HepG2 (cell line): ENCODE measurements around the gene GNG12. TPM values are rescaled to one million over a fixed set of nuclear protein-coding genes. Genes with fewer than 3 reads are reported as not detected.
A peak's percentile ranks its signal among the peaks of the same experiment; 100 is the strongest.

Source experiments
- CCDC6 ChIP-seq: sonication (generic); formaldehyde crosslinking; IDR thresholded peaks from 2 replicates; pipeline ENCODE4 v1.8.1; 2022; ENCODE audit warnings: mild to moderate bottlenecking, missing genetic modification reagents, moderate library complexity
- FIP1L1 ChIP-seq: fragments of 200-400 bp; formaldehyde crosslinking; IDR thresholded peaks from 2 replicates; pipeline ENCODE4 v1.6.1; 2018; ENCODE audit warnings: low read depth, mild to moderate bottlenecking, low read length, moderate library complexity, borderline replicate concordance; ENCODE audit not compliant: insufficient read depth
- FOXK2 ChIP-seq: fragments of 450-650 bp; IDR thresholded peaks from 2 replicates; pipeline ENCODE4 v1.6.1; 2016
- HOXA7 ChIP-seq: sonication (generic); formaldehyde crosslinking; IDR thresholded peaks from 2 replicates; pipeline ENCODE4 v1.8.1; 2022; ENCODE audit warnings: mild to moderate bottlenecking, missing genetic modification reagents, moderate library complexity
- KLF11 ChIP-seq: IDR thresholded peaks from 2 replicates; pipeline ENCODE4 v1.6.1; 2016; ENCODE audit warnings: missing compliant biosample characterization
- MTA3 ChIP-seq: sonication (generic); formaldehyde crosslinking; IDR thresholded peaks from 2 replicates; pipeline ENCODE4 v1.4.0; 2020; ENCODE audit warnings: missing genetic modification reagents
- ZNF274 ChIP-seq: sonication (generic); formaldehyde crosslinking; IDR thresholded peaks from 2 replicates; pipeline ENCODE4 v1.5.1; 2020; ENCODE audit warnings: mild to moderate bottlenecking, missing genetic modification reagents
- ZNF460 ChIP-seq: sonication (generic); formaldehyde crosslinking; IDR thresholded peaks from 2 replicates; pipeline ENCODE4 v1.5.1; 2020; ENCODE audit warnings: missing genetic modification reagents, mild to moderate bottlenecking, borderline replicate concordance
- ZNF562 ChIP-seq: sonication (generic); formaldehyde crosslinking; IDR thresholded peaks from 2 replicates; pipeline ENCODE4 v1.8.0; 2022; ENCODE audit warnings: missing genetic modification reagents, borderline replicate concordance
- ZNF614 ChIP-seq: IDR thresholded peaks from 2 replicates; pipeline ENCODE4 v1.6.1; 2018; ENCODE audit warnings: missing biosample characterization, missing genetic modification reagents, inconsistent platforms, borderline replicate concordance
- ZNF768 ChIP-seq: sonication (generic); formaldehyde crosslinking; IDR thresholded peaks from 2 replicates; pipeline ENCODE4 v1.4.0; 2020; ENCODE audit warnings: missing genetic modification reagents
- ZNF816 ChIP-seq: sonication (generic); formaldehyde crosslinking; IDR thresholded peaks from 2 replicates; pipeline ENCODE4 v1.8.0; 2022; ENCODE audit warnings: missing genetic modification reagents, mild to moderate bottlenecking, borderline replicate concordance
- polyA plus RNA-seq, 8 experiments: library from polyadenylated mRNA; depleted of rRNA in 3 of 8; stranded (reverse) in 7 of 8; unstranded in 1 of 8; fragments of >200 nt; fragmentation: Illumina TruSeq in 4 of 8; extraction: Trizol in 4 of 8; gene quantifications; 2 replicates each; pipeline versions ENCODE4 v1.2.1 to v1.2.3, GENCODE V29; 2011 to 2016; ENCODE audit warnings: low read depth in 4 of 8, missing spikeins in 1 of 8, mixed read lengths in 1 of 8; ENCODE audit not compliant: insufficient read depth in 1 of 8
- total RNA-seq, 5 experiments: library from RNA; depleted of rRNA; stranded (reverse); fragments of >200 nt; fragmentation: Illumina TruSeq; extraction: Trizol; gene quantifications; 2 replicates each; pipeline ENCODE4 v1.2.3, GENCODE V29; 2016; ENCODE audit warnings: low read depth in 1 of 5
- TF ChIP-seq, protein P1 (sequence below): sonication (generic); formaldehyde crosslinking; IDR thresholded peaks from 2 replicates; pipeline ENCODE4 v1.4.0; 2020; ENCODE audit warnings: mild to moderate bottlenecking, missing genetic modification reagents
- TF ChIP-seq, protein P2 (sequence below): sonication (generic); formaldehyde crosslinking; IDR thresholded peaks from 2 replicates; pipeline ENCODE4 v1.4.0; 2020; ENCODE audit warnings: mild to moderate bottlenecking, missing genetic modification reagents
- TF ChIP-seq, protein P3 (sequence below): sonication (generic); formaldehyde crosslinking; IDR thresholded peaks from 2 replicates; pipeline ENCODE4 v1.4.0; 2020; ENCODE audit warnings: mild to moderate bottlenecking, missing genetic modification reagents
- TF ChIP-seq, protein P4 (sequence below): sonication (generic); formaldehyde crosslinking; IDR thresholded peaks from 2 replicates; pipeline ENCODE4 v1.5.1; 2020; ENCODE audit warnings: mild to moderate bottlenecking, missing genetic modification reagents, moderate library complexity

The GNG12 gene
- total and polyA plus RNA-seq, 2 of the 13 experiments (the other 11 are each of a cell fraction or from before 2014, with no cell fraction given), result 0.11 TPM

GRCh38 chr1:67735806-67736627 is 97.2 kb downstream of the GNG12 start (continued):
- TF ChIP-seq, protein P1, sequence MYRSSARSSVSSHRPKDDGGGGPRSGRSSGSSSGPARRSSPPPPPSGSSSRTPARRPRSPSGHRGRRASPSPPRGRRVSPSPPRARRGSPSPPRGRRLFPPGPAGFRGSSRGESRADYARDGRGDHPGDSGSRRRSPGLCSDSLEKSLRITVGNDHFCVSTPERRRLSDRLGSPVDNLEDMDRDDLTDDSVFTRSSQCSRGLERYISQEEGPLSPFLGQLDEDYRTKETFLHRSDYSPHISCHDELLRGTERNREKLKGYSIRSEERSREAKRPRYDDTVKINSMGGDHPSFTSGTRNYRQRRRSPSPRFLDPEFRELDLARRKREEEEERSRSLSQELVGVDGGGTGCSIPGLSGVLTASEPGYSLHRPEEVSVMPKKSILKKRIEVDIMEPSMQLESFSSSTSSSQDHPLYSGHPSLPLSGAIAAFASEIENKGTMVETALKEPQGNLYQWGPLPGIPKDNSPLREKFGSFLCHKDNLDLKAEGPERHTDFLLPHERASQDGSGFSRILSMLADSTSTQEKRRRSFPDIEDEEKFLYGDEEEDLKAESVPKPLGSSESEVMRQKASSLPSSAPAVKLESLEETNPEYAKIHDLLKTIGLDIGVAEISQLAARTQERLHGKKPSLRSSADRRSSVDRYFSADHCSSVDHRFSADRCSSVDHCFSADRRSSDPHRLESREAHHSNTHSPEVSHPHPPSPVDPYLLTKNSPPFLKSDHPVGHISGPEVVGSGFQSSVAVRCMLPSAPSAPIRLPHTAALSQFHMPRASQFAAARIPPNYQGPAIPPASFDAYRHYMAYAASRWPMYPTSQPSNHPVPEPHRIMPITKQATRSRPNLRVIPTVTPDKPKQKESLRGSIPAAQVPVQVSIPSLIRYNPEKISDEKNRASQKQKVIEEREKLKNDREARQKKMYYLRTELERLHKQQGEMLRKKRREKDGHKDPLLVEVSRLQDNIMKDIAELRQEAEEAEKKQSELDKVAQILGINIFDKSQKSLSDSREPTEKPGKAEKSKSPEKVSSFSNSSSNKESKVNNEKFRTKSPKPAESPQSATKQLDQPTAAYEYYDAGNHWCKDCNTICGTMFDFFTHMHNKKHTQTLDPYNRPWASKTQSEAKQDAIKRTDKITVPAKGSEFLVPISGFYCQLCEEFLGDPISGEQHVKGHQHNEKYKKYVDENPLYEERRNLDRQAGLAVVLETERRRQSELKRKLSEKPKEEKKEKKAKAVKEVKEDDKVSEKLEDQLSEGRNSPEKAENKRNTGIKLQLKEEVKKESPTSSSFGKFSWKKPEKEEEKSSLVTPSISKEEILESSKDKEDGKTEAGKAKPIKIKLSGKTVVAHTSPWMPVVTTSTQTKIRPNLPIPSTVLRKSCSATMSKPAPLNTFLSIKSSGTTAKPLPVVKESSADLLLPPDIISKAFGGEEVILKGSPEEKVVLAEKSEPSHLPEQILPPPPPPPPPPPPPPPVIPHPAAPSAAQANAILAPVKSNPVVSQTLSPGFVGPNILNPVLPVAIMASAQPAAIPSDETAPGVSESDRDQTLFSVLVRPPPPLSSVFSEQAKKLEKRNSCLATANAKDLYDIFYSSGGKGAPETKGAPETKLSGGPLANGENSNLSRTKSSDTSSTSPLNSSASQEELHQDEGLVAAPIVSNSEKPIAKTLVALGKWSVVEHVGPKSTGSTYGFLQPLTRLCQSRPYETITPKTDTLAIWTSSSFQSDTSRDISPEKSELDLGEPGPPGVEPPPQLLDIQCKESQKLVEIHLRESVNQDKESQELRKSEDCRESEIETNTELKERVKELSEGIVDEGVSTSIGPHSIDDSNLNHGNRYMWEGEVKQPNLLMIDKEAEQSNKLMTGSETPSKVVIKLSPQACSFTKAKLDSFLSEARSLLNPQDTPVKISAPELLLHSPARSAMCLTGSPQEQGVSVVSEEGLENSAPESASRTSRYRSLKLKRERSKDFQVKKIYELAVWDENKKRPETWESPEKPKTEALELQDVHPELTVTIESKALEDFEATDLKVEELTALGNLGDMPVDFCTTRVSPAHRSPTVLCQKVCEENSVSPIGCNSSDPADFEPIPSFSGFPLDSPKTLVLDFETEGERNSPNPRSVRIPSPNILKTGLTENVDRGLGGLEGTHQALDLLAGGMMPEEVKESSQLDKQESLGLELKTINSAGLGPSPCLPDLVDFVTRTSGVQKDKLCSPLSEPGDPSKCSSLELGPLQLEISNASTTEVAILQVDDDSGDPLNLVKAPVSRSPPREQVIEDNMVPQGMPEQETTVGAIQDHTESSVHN (CRISPR knock-in tag), result no peak
- TF ChIP-seq ZNF614 (CRISPR knock-in tag) (no peak), ZNF816 (no peak), FOXK2 (no peak), ZNF768 (CRISPR knock-in tag) (no peak), ZNF460 (CRISPR knock-in tag) (no peak), HOXA7 (CRISPR knock-in tag) (no peak), ZNF274 (CRISPR knock-in tag) (no peak), KLF11 (CRISPR knock-in tag) (no peak), FIP1L1 (no peak), ZNF562 (CRISPR knock-in tag) (no peak), MTA3 (no peak), CCDC6 (0 out of 2 replicates have a peak, but pooled peaks have one; percentile 25)
- TF ChIP-seq, protein P2, sequence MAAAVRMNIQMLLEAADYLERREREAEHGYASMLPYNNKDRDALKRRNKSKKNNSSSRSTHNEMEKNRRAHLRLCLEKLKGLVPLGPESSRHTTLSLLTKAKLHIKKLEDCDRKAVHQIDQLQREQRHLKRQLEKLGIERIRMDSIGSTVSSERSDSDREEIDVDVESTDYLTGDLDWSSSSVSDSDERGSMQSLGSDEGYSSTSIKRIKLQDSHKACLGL (CRISPR knock-in tag), result no peak
- TF ChIP-seq, protein P3, sequence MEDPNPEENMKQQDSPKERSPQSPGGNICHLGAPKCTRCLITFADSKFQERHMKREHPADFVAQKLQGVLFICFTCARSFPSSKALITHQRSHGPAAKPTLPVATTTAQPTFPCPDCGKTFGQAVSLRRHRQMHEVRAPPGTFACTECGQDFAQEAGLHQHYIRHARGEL (CRISPR knock-in tag), result no peak
- TF ChIP-seq, protein P4, sequence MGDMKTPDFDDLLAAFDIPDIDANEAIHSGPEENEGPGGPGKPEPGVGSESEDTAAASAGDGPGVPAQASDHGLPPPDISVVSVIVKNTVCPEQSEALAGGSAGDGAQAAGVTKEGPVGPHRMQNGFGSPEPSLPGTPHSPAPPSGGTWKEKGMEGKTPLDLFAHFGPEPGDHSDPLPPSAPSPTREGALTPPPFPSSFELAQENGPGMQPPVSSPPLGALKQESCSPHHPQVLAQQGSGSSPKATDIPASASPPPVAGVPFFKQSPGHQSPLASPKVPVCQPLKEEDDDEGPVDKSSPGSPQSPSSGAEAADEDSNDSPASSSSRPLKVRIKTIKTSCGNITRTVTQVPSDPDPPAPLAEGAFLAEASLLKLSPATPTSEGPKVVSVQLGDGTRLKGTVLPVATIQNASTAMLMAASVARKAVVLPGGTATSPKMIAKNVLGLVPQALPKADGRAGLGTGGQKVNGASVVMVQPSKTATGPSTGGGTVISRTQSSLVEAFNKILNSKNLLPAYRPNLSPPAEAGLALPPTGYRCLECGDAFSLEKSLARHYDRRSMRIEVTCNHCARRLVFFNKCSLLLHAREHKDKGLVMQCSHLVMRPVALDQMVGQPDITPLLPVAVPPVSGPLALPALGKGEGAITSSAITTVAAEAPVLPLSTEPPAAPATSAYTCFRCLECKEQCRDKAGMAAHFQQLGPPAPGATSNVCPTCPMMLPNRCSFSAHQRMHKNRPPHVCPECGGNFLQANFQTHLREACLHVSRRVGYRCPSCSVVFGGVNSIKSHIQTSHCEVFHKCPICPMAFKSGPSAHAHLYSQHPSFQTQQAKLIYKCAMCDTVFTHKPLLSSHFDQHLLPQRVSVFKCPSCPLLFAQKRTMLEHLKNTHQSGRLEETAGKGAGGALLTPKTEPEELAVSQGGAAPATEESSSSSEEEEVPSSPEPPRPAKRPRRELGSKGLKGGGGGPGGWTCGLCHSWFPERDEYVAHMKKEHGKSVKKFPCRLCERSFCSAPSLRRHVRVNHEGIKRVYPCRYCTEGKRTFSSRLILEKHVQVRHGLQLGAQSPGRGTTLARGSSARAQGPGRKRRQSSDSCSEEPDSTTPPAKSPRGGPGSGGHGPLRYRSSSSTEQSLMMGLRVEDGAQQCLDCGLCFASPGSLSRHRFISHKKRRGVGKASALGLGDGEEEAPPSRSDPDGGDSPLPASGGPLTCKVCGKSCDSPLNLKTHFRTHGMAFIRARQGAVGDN, result peak; percentile 87
